Raji (cell line): ENCODE data around the gene PRICKLE1.

Experiments
- POLR2A ChIP-seq: IDR thresholded peaks from 2 replicates; pipeline ENCODE4 v1.6.1; 2011; ENCODE audit warnings: low read depth, low read length, control low read depth; ENCODE audit not compliant: insufficient read depth

PRICKLE1 gene

DNA sequence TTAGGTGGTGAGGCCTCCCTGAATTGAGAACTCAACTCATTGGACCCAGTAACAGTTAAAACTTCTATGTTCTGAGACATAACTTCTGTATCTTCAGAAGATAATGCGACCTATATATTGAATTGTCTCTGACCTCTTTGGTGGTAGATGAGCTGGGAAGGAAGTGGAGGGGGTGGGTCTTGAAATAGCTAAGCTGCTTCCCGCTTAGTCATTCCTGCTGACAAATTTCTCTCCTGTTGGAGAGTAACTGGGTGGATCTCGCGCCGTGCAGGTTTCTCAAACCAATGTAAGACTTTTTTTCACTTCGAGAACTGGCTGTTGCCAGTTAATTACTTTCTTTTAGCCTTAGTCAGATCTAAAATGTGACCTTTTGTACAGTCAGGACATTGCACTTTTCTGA lies 162.8 kb downstream of the PRICKLE1 start:
- no peak for TF ChIP-seq POLR2A

DNA sequence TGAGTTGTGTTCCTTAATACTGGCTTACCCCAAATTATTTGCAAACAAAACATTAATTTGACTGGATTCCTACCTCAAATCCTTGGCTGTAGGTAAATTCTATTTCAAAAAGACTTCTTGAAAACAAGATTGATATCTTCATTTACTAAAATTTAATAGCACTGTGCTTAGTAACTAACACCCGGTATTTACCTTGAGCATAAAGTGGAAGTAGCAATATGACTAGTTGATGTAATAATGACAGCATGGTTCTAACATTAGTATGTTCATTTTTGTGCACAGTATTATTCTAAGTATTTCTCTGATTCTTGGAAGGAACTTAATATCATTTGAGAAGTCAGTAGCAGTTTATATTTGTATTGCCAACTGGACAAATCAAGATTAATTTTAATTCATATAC lies 166.8 kb downstream of the PRICKLE1 start:
- TF ChIP-seq POLR2A = no peak

DNA sequence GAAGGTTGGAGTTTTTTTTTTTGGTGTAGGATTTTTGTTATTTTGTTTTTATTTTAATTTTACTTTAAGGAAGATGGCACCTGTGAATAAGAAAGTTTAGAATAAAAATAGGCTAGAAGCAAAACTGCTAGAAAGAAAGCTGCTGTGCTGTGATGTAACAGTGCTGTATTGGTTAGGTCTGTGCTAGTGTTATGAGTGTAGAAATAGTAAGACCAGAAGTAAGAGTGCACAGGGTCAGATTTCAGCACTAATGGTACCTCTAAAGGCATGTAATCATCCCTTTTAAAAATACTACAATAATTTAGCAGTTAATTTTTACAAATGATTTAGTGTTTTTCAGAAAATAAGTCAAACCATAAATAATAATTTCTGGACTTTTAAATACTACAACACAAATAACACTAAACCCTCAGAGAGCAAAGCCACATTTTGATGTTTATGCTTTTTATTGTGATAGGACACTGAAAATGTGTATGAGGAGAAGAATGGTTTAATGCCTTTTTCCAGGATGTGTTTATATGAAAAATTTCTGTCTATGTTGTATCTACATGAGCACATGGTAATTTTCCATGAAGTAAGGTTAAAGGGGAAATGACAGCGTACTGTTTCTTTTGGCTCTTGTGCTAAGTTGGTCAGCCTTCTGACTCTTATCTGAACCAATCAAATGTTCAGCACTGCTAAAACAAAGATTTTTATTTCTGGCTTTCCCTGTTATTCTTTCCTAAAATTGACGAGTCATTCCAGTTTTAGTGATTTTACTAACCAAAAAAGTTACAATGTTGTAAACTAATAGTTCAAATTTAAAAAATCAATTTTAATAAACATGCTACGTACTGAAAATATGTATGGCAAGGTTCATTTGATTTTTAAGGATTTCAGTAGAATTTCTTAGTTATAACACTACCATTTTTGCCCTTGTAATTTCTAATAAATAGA lies 167.4 kb downstream of the PRICKLE1 start:
- no peak for TF ChIP-seq POLR2A

DNA sequence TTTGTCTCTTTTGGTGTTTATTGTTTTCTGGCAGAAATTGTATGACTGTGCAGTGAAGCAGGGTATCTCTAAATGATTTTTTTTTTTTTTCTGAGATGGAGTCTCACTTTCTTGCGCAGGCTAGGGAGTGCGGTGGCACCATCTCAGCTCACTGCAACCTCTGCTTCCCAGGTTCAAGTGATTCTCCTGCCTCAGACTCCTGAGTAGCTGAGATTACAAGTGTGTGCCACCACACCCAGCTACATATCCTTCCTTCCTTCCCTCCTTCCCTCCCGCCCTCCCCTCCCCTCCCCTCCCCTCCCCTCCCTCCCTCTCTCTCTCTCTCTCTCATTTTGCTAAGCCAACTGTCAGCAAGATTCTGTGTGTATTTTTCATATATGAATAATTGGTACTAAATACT lies 169.2 kb downstream of the PRICKLE1 start:
- no peak for TF ChIP-seq POLR2A

DNA sequence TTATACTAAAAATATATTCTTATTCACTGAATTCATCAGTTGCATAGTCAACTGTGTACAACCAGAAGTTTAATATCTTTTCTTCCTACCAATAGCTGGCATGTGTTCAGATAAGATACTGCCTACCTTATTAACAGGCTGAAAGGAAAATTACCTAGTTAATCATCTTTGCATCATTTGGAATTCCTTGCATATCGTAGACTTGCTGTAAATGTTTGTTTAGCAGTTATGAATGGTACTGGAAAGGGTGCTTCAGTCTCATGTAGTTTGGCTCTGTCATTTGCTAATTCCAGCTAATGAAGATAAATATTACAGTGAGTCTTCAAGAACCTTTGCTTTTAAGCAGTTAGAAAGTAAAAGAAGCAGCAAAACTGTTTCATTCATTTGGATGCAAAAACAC lies 179.2 kb downstream of the PRICKLE1 start:
- no peak for TF ChIP-seq POLR2A

DNA sequence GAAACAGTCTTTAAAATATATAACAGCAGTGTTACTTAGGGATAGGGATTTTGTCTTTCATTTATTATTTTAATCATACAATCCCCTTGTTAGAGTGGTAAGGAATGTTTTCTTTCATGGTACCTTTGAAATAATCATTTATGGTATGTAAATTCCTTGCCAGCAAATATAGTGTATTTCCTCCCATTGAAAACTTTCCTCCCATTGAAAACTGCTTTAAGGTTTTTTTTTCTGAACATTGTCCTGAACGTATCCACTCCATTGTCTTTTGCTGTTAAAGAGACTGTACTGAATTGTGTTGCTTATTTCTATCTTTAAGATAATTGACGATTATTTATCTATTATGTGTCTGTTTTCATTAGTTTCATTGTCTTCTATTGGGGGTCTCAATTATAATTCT lies 180.1 kb downstream of the PRICKLE1 start:
- TF ChIP-seq POLR2A = no peak

DNA sequence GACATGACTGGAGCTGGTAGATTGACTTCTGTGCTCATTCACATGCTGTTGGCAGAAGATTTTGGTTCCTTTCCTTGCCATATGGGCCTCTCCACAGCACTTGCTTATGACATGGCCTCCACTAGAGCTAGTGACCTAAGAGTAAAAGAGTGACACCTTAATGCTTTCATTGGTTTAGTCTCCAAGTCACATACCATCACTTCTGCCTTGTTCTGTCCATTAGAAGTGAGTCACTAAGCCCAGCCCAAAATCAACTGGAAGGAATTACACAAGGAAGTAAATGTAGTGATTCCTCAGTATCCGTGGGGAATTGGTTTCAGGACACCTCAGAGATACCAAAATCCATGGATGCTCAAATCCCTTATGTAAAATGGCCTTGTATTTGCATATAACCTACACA lies 182.2 kb downstream of the PRICKLE1 start:
- TF ChIP-seq POLR2A = no peak
